ENCODE results near the gene SCARB2.

DNA sequence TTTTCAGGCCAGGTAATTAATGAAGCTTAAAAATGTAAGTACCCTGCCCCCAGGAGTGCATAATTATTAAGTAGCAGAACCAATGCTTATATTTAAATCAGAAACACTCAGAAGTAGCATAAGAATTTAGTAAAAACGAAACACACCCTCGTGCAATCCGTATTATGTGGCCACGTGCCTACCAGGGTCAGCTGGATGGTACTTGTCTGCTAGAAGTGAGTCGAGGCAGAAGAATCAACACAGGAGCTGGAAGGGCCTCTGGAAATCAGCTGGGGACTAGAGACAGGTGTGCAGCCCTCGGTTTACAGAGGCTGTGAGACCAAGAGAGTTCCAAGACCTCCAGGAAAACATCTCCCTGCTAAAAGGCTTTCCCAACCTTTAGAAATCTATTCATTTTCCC is 37.3 kb upstream of the SCARB2 start:
- TF ChIP-seq, protein P1, sequence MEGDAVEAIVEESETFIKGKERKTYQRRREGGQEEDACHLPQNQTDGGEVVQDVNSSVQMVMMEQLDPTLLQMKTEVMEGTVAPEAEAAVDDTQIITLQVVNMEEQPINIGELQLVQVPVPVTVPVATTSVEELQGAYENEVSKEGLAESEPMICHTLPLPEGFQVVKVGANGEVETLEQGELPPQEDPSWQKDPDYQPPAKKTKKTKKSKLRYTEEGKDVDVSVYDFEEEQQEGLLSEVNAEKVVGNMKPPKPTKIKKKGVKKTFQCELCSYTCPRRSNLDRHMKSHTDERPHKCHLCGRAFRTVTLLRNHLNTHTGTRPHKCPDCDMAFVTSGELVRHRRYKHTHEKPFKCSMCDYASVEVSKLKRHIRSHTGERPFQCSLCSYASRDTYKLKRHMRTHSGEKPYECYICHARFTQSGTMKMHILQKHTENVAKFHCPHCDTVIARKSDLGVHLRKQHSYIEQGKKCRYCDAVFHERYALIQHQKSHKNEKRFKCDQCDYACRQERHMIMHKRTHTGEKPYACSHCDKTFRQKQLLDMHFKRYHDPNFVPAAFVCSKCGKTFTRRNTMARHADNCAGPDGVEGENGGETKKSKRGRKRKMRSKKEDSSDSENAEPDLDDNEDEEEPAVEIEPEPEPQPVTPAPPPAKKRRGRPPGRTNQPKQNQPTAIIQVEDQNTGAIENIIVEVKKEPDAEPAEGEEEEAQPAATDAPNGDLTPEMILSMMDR (IDR thresholded peaks at IDR 0.05): no peak
- TF ChIP-seq POLR2A (IDR thresholded peaks at IDR 0.05): no peak
